CD14-positive monocyte (primary cell): ENCODE results near the gene IMPACT. TPM values are rescaled to one million over a fixed set of nuclear protein-coding genes. Genes with fewer than 3 reads are reported as not detected.

Experiments
- DNase-seq, 3 donors: peaks; one replicate each; pipeline ENCODE4 v3.0.0-alpha.2; 2011 to 2022
- H2AFZ ChIP-seq: 2 replicates; pipeline ENCODE4 v1.6.0; 2012; ENCODE audit warnings: mild to moderate bottlenecking, low read depth, low read length, inconsistent platforms; ENCODE audit not compliant: insufficient read depth, poor library complexity, severe bottlenecking
- H3K27ac ChIP-seq, 2 donors: 1 replicate in 1 of 2; 2 replicates in 1 of 2; pipeline ENCODE4 v1.5.1; 2012 to 2013; ENCODE audit warnings: low read length in 2 of 2, control low read depth in 1 of 2, inconsistent platforms in 1 of 2, low read depth in 1 of 2, mild to moderate bottlenecking in 1 of 2
- H3K27me3 ChIP-seq, 2 donors: one replicate each; pipeline versions ENCODE4 v1.6.0 to v1.6.1; 2011 to 2013; ENCODE audit warnings: low read length in 2 of 2; ENCODE audit not compliant: control insufficient read depth in 2 of 2, insufficient read depth in 2 of 2
- H3K36me3 ChIP-seq, 2 donors: replicated peaks in 1 of 2; 1 replicate in 1 of 2; 2 replicates in 1 of 2; pipeline versions ENCODE4 v1.5.1 to v1.6.1; 2012 to 2013; ENCODE audit warnings: low read length in 2 of 2, control low read depth in 1 of 2, inconsistent platforms in 1 of 2, mild to moderate bottlenecking in 1 of 2; ENCODE audit not compliant: insufficient read depth in 2 of 2, control insufficient read depth in 1 of 2
- H3K4me1 ChIP-seq, 2 donors: 1 replicate in 1 of 2; 2 replicates in 1 of 2; pipeline versions ENCODE4 v1.5.1 to v1.6.1; 2012 to 2013; ENCODE audit warnings: low read length in 2 of 2, control low read depth in 1 of 2, inconsistent platforms in 1 of 2, mild to moderate bottlenecking in 1 of 2, moderate library complexity in 1 of 2; ENCODE audit not compliant: insufficient read depth in 2 of 2, control insufficient read depth in 1 of 2
- H3K4me2 ChIP-seq: replicated peaks from 2 replicates; pipeline ENCODE3; 2012; ENCODE audit warnings: low read length, moderate library complexity, mild to moderate bottlenecking; ENCODE audit not compliant: poor library complexity, severe bottlenecking; ENCODE audit errors: extremely low read depth
- H3K4me3 ChIP-seq, 3 experiments: fragments of 200-600 bp in 1 of 3; sonication (generic) in 1 of 3; replicated peaks in 1 of 3; 1 replicate in 2 of 3; 2 replicates in 1 of 3; pipeline ENCODE4 v1.5.1; 2011 to 2013; ENCODE audit warnings: low read length in 3 of 3, mild to moderate bottlenecking in 3 of 3, control low read depth in 2 of 3, low read depth in 2 of 3, inconsistent platforms in 1 of 3, moderate library complexity in 1 of 3
- H3K79me2 ChIP-seq: 2 replicates; pipeline ENCODE4 v1.6.0; 2012; ENCODE audit warnings: mild to moderate bottlenecking, control low read depth, inconsistent platforms, low read length, moderate library complexity; ENCODE audit not compliant: insufficient read depth
- H3K9ac ChIP-seq: 2 replicates; pipeline ENCODE4 v1.6.0; 2017; ENCODE audit warnings: low read length, mild to moderate bottlenecking; ENCODE audit not compliant: insufficient read depth, poor library complexity, severe bottlenecking
- H3K9me3 ChIP-seq, 2 donors: replicated peaks in 1 of 2; 1 replicate in 1 of 2; 2 replicates in 1 of 2; pipeline versions ENCODE4 v1.5.1 to v1.6.1; 2012 to 2013; ENCODE audit warnings: low read length in 2 of 2, control low read depth in 1 of 2; ENCODE audit not compliant: control insufficient read depth in 1 of 2, insufficient read depth in 1 of 2
- H4K20me1 ChIP-seq: 2 replicates; pipeline ENCODE4 v1.6.0; 2012; ENCODE audit warnings: mild to moderate bottlenecking, low read length, control low read depth, moderate library complexity; ENCODE audit not compliant: insufficient read depth
- H3K27ac Mint-ChIP-seq, 7 donors: one replicate each; pipeline ENCODE4 v1.8.0; 2020; ENCODE audit warnings: mild to moderate bottlenecking in 7 of 7, mixed read lengths in 7 of 7, moderate library complexity in 6 of 7, inconsistent platforms in 2 of 7
- H3K27me3 Mint-ChIP-seq, 3 donors: one replicate each; pipeline ENCODE4 v1.8.0; 2021 to 2022; ENCODE audit warnings: low read depth in 3 of 3, mild to moderate bottlenecking in 3 of 3, mixed read lengths in 3 of 3, moderate library complexity in 3 of 3, inconsistent platforms in 1 of 3
- H3K36me3 Mint-ChIP-seq, 2 donors: one replicate each; pipeline ENCODE4 v1.8.0; 2020; ENCODE audit warnings: mixed read lengths in 2 of 2, inconsistent platforms in 1 of 2, mild to moderate bottlenecking in 1 of 2
- H3K4me1 Mint-ChIP-seq: one replicate; pipeline ENCODE4 v1.8.0; 2020; ENCODE audit warnings: mild to moderate bottlenecking, mixed read lengths
- H3K4me3 Mint-ChIP-seq, 2 donors: one replicate each; pipeline ENCODE4 v1.8.0; 2020; ENCODE audit warnings: mild to moderate bottlenecking in 2 of 2, mixed read lengths in 2 of 2, moderate library complexity in 1 of 2
- H3K9me3 Mint-ChIP-seq, 7 donors: one replicate each; pipeline ENCODE4 v1.8.0; 2020 to 2022; ENCODE audit warnings: mixed read lengths in 7 of 7, mild to moderate bottlenecking in 6 of 7, moderate library complexity in 6 of 7, inconsistent platforms in 2 of 7
- CTCF ChIP-seq: fragments of 200-600 bp; IDR thresholded peaks from one replicate; pipeline ENCODE4 v1.8.0; 2022; ENCODE audit warnings: antibody characterized with exemption, mild to moderate bottlenecking
- WGBS: methylation state at CpG from one replicate; pipeline ENCODE4 v1.1.5; 2013; ENCODE audit warnings: missing lambda C conversion rate; ENCODE audit not compliant: insufficient coverage; 5-methylcytosine and 5-hydroxymethylcytosine counted together
- intact Hi-C, 2 donors: fragments of 100-400 bp; cut with micrococcal nuclease; formaldehyde crosslinking; loops; one replicate each; pipeline versions ENCODE4 v1.15.0 to v1.15.1; 2023
- polyA plus RNA-seq, 3 donors: library from polyadenylated mRNA; depleted of rRNA in 1 of 3; unstranded in 2 of 3; stranded (reverse) in 1 of 3; fragments of 300-500 nt in 2 of 3; fragments of >200 nt in 1 of 3; fragmentation: Illumina TruSeq in 2 of 3; gene quantifications; 1 replicate in 2 of 3; 2 replicates in 1 of 3; pipeline ENCODE4 v1.2.3, GENCODE V29; 2012 to 2021

The IMPACT gene
- polyA plus RNA-seq, 3 donors, result 8.9 to 19.7 (median 15.8) TPM

GRCh38 chr18:24447961-24448360 is 21.5 kb downstream of the IMPACT start:
- Histone ChIP-seq H3K79me2 (no peaks in the 10 kb centered on the region), H2AFZ (no peak overlapping the region), H3K9ac (no peak overlapping the region), H3K4me2 (no peak overlapping the region), H3K36me3 (peaks cover 69 to 78% of the 10 kb centered on the region in 2 donors), H3K27me3 (no peaks in the 10 kb centered on the region), H3K27ac (no peak overlapping the region), H3K9me3 (no peaks in the 10 kb centered on the region), H4K20me1 (no peaks in the 10 kb centered on the region), H3K4me1 (peaks cover 0 to 10% of the 10 kb centered on the region in 2 donors), H3K4me3 (no peak overlapping the region)
- Mint-ChIP-seq H3K4me3 (no peak overlapping the region), H3K27ac (no peak overlapping the region), H3K36me3 (peaks cover 73 to 79% of the 10 kb centered on the region in 2 donors), H3K4me1 (peaks cover 10% of the 10 kb centered on the region), H3K27me3 (no peaks in the 10 kb centered on the region), H3K9me3 (no peaks in the 10 kb centered on the region)
- intact Hi-C loops, result no loop called here
- no peak for DNase-seq
- no peak for TF ChIP-seq CTCF
- no CpG with 5 or more reads among the region's 1 CpG for WGBS

GRCh38 chr18:24456549-24456948 is 30.1 kb downstream of the IMPACT start:
- Mint-ChIP-seq H3K27ac (no peak overlapping the region), H3K36me3 (peaks cover 18 to 21% of the 10 kb centered on the region in 2 donors), H3K4me3 (no peak overlapping the region), H3K4me1 (peaks cover 20% of the 10 kb centered on the region), H3K27me3 (no peaks in the 10 kb centered on the region), H3K9me3 (peaks cover 6 to 15% (median 12%) of the 10 kb centered on the region in 7 donors)
- H3K27ac ChIP-seq, result no peak overlapping the region
- peaks cover 5 to 9% of the 10 kb centered on the region in 2 donors for H3K9me3 ChIP-seq
- peaks cover 9 to 15% of the 10 kb centered on the region in 2 donors for H3K4me1 ChIP-seq
- no peak overlapping the region for H3K4me3 ChIP-seq
- WGBS, result no CpG with 5 or more reads among the region's 4 CpGs
- no peaks in the 10 kb centered on the region for H4K20me1 ChIP-seq
- H3K36me3 ChIP-seq, result peaks cover 5% of the 10 kb centered on the region in 2 donors
- no peaks in the 10 kb centered on the region for H3K79me2 ChIP-seq
- no peak overlapping the region for H3K4me2 ChIP-seq
- no peak for DNase-seq
- H3K27me3 ChIP-seq, result no peaks in the 10 kb centered on the region
- no peak for TF ChIP-seq CTCF
- intact Hi-C loops, result no loop called here
- H3K9ac ChIP-seq, result no peak overlapping the region
- no peak overlapping the region for H2AFZ ChIP-seq
